ENCODE data around the gene ZG16B. TPM values are rescaled to one million over a fixed set of nuclear protein-coding genes. Genes with fewer than 3 reads are reported as not detected.

ZG16B gene
- total and polyA plus RNA-seq, 2 donors = 2.4 to 5.1 TPM

DNA sequence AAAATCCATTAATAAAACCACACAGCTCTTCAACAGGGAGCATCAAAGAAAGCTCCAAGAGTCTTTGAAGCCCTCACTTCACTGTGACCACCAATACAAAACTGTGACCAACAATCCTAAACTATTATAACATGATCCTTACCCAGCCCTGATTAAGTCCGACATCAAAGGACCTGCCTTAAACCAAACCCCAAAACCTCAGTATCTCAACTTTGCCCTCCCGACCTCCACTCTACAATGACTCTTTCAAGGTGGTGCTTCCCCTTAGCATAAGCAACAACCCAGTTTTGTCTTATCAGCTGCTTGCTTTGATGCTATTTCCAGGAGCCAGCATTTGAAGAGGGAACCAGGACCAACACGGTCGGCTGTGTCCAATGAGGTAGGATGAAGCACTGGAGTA, 36.3 kb downstream of the ZG16B start:
- Histone ChIP-seq H3K27ac (ENCODE audit: low read depth) (no peak overlapping the region), H3K4me3 (ENCODE audit: low read depth, low read length) (no peak overlapping the region), H3K36me3 (ENCODE audit: insufficient read depth) (no peaks in the 10 kb centered on the region), H3K4me1 (ENCODE audit: insufficient read depth) (no peaks in the 10 kb centered on the region)
- no peak for DNase-seq (ENCODE audit: extremely low spot score)
- 76% methylated on average over 4 of the region's 4 CpGs for WGBS

GRCh38 chr16:2867661-2867986, 37.5 kb downstream of the ZG16B start:
- Histone ChIP-seq H3K36me3 (ENCODE audit: insufficient read depth) (no peaks in the 10 kb centered on the region), H3K27ac (ENCODE audit: low read depth) (peak overlapping the region; percentile 88), H3K4me3 (ENCODE audit: low read depth, low read length) (peak overlapping the region; percentile 39), H3K4me1 (ENCODE audit: insufficient read depth) (no peaks in the 10 kb centered on the region)
- WGBS = 53% methylated on average over 8 of the region's 8 CpGs
- DNase-seq (ENCODE audit: extremely low spot score) = no peak

GRCh38 chr16:2867987-2868789, 38.1 kb downstream of the ZG16B start:
- under 1% methylated on average over 45 of the region's 45 CpGs for WGBS
- peak; percentile 80 for DNase-seq (ENCODE audit: extremely low spot score)
- Histone ChIP-seq H3K4me1 (ENCODE audit: insufficient read depth) (no peaks in the 10 kb centered on the region), H3K36me3 (ENCODE audit: insufficient read depth) (no peaks in the 10 kb centered on the region), H3K27ac (ENCODE audit: low read depth) (peak overlapping the region; percentile 88), H3K4me3 (ENCODE audit: low read depth, low read length) (peak overlapping the region; percentile 39)

DNA sequence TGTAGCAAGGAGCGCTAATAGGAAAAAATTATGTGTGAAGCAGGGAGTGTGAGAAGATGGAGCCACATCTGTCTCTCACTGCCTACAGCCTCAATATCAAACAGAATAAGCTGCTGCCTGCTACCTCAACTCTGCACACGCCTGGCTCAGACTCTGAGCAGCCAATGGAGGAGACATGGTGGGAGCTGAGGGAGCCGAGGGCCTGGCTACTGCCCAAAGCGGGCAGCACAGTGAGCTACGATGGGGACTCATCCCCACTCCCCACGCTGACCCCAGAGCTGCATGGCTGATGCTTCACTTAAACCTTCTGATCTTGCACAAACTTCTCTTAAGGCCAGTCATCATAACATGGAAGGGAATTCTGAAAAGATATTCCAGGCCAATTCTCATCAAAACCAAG, 41.8 kb downstream of the ZG16B start:
- H3K36me3 ChIP-seq (ENCODE audit: insufficient read depth) = no peaks in the 10 kb centered on the region
- no peak for DNase-seq (ENCODE audit: extremely low spot score)
- H3K4me3 ChIP-seq (ENCODE audit: low read depth, low read length) = no peak overlapping the region
- no peak overlapping the region for H3K27ac ChIP-seq (ENCODE audit: low read depth)
- 74% methylated on average over 6 of the region's 6 CpGs for WGBS
- H3K4me1 ChIP-seq (ENCODE audit: insufficient read depth) = no peaks in the 10 kb centered on the region

DNA sequence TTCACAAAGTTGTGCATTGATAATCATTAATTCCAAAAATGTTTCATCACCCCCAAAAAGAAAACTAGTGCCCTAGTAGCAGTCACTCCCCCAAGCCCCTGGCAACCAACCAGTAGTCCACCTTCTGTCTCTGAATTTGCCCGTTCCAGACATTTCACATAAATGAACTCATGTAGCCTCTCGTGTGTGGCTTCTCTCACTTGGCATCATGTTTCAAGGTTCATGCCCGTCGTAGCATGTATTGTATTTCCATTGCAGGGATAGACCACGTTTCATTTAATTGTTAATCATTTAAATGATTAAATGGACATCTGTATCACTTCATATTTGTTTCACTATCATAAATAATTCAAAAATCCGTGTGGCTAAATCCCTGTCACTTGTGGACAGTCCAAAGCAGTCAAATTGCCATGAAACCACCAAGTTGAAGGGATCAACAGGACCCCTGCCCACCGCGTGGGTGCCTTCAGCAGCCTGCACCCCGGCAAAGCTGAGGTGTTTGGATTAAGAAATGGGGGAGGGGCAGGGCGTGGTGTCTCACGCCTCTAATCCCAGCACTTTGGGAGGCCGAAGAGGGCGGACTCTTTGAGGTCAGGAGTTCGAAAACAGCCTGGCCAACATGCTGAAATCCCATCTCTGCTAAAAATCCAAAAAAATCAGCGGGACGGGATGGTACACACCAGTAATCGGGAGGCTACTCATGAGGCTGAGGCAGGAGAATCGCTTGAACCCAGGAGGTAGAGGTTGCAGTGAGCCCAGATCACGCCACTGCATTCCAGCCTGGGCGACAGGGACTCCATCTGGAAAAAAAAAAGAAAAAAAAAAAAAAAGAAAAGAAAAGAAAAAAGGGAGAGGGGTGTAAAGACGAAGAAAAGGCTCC, 44.2 kb downstream of the ZG16B start:
- no peaks in the 10 kb centered on the region for H3K36me3 ChIP-seq (ENCODE audit: insufficient read depth)
- WGBS = 51% methylated on average over 21 of the region's 21 CpGs
- no peak overlapping the region for H3K4me3 ChIP-seq (ENCODE audit: low read depth, low read length)
- no peak overlapping the region for H3K27ac ChIP-seq (ENCODE audit: low read depth)
- H3K4me1 ChIP-seq (ENCODE audit: insufficient read depth) = no peaks in the 10 kb centered on the region
- no peak for DNase-seq (ENCODE audit: extremely low spot score)

- no peak for DNase-seq (ENCODE audit: extremely low spot score)
- whole genome bisulfite sequencing = 11% methylated on average over 25 of the region's 25 CpGs
- no peak overlapping the region for H3K27ac ChIP-seq (ENCODE audit: low read depth)
Observed at GRCh38 chr16:2874912-2875362, 44.8 kb downstream of the ZG16B start.

DNA sequence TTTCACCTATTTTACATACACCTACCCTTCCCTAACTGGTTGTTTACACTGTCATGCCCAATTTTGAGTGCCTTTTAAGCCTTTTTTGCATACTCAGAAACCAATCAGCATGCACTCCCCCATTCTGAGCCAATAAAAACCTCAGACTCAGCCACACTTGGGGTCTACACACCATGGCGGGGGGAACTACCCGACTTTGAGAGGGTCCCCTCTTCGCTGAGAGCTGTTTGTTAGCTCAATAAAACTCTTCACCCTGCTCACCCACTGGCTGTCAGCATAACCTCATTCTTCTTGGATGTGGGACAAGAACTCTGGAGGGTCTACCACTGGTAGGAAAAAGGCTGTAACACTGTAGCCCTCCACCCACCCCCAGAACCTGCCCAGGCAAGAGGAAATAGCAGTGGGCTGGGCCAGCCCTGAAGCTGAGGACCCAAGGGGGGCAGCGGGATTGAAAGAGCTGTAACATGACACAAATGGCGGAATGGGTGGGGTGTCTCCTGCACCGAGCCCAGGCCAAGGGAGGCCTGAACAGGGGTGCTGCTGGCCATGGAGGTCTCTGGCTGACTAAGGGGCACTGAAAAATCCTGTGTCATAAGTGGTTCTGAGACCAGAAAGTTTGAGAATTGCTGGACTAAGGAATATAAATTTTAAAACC, 49.9 kb downstream of the ZG16B start:
- no peak for DNase-seq (ENCODE audit: extremely low spot score)
- 83% methylated on average over 6 of the region's 6 CpGs for WGBS
- H3K4me1 ChIP-seq (ENCODE audit: insufficient read depth) = no peaks in the 10 kb centered on the region
- H3K27ac ChIP-seq (ENCODE audit: low read depth) = no peak overlapping the region
- H3K4me3 ChIP-seq (ENCODE audit: low read depth, low read length) = no peak overlapping the region
- no peaks in the 10 kb centered on the region for H3K36me3 ChIP-seq (ENCODE audit: insufficient read depth)

More at GRCh38 chr16:2874912-2875362, 44.8 kb downstream of the ZG16B start:
- Histone ChIP-seq H3K4me3 (ENCODE audit: low read depth, low read length) (no peak overlapping the region), H3K4me1 (ENCODE audit: insufficient read depth) (no peaks in the 10 kb centered on the region), H3K36me3 (ENCODE audit: insufficient read depth) (no peaks in the 10 kb centered on the region)

Small RNA genes within 50 kb of the gene (small RNA-seq; reads per million reads assigned to genes)
- not detected for gene SNORA3C

Other genes with a start within 250 kb of the ZG16B start
- gene KCTD5, start 147.8 kb upstream of the ZG16B start, total RNA-seq = 13.7 TPM
- 18.4 TPM for gene KCTD5, start 147.8 kb upstream of the ZG16B start, polyA plus RNA-seq
- gene PRSS27, start 110.1 kb upstream of the ZG16B start, total RNA-seq = 0.85 TPM
- 2.5 TPM for gene PRSS27, start 110.1 kb upstream of the ZG16B start, polyA plus RNA-seq
- gene SRRM2, start 77.7 kb upstream of the ZG16B start, total RNA-seq = 115 TPM
- gene SRRM2, start 77.7 kb upstream of the ZG16B start, polyA plus RNA-seq = 481 TPM
- gene ELOB, start 53.0 kb upstream of the ZG16B start, total RNA-seq = 62.9 TPM
- gene ELOB, start 53.0 kb upstream of the ZG16B start, polyA plus RNA-seq = 399 TPM
- not detected for gene PRSS33, start 42.7 kb upstream of the ZG16B start, total RNA-seq
- not detected for gene PRSS33, start 42.7 kb upstream of the ZG16B start, polyA plus RNA-seq
- gene PRSS41, start 31.8 kb upstream of the ZG16B start, total RNA-seq = not detected
- gene PRSS41, start 31.8 kb upstream of the ZG16B start, polyA plus RNA-seq = not detected
- not detected for gene PRSS21, start 13.1 kb upstream of the ZG16B start, total RNA-seq
- gene PRSS21, start 13.1 kb upstream of the ZG16B start, polyA plus RNA-seq = 0.11 TPM
- 3.0 TPM for gene PRSS22, start 27.9 kb downstream of the ZG16B start, total RNA-seq
- gene PRSS22, start 27.9 kb downstream of the ZG16B start, polyA plus RNA-seq = 5.6 TPM
- 15.6 TPM for gene FLYWCH2, start 52.9 kb downstream of the ZG16B start, total RNA-seq
- 49.9 TPM for gene FLYWCH2, start 52.9 kb downstream of the ZG16B start, polyA plus RNA-seq
- 11.4 TPM for gene FLYWCH1, start 81.6 kb downstream of the ZG16B start, total RNA-seq
- gene FLYWCH1, start 81.6 kb downstream of the ZG16B start, polyA plus RNA-seq = 38.0 TPM
- 0.11 TPM for gene KREMEN2, start 134.0 kb downstream of the ZG16B start, total RNA-seq
- gene KREMEN2, start 134.0 kb downstream of the ZG16B start, polyA plus RNA-seq = not detected
- 4.5 TPM for gene PAQR4, start 139.0 kb downstream of the ZG16B start, total RNA-seq
- gene PAQR4, start 139.0 kb downstream of the ZG16B start, polyA plus RNA-seq = 5.1 TPM
- 2.5 TPM for gene PKMYT1, start 150.1 kb downstream of the ZG16B start, total RNA-seq
- 1.1 TPM for gene PKMYT1, start 150.1 kb downstream of the ZG16B start, polyA plus RNA-seq
- gene CLDN9, start 182.6 kb downstream of the ZG16B start, total RNA-seq = not detected
- gene CLDN9, start 182.6 kb downstream of the ZG16B start, polyA plus RNA-seq = 0.04 TPM
- not detected for gene CLDN6, start 187.9 kb downstream of the ZG16B start, total RNA-seq
- not detected for gene CLDN6, start 187.9 kb downstream of the ZG16B start, polyA plus RNA-seq
- 20.1 TPM for gene TNFRSF12A, start 190.1 kb downstream of the ZG16B start, total RNA-seq
- 16.2 TPM for gene TNFRSF12A, start 190.1 kb downstream of the ZG16B start, polyA plus RNA-seq
- gene HCFC1R1, start 193.6 kb downstream of the ZG16B start, total RNA-seq = 29.1 TPM
- 91.8 TPM for gene HCFC1R1, start 193.6 kb downstream of the ZG16B start, polyA plus RNA-seq
- 9.8 TPM for gene THOC6, start 193.7 kb downstream of the ZG16B start, total RNA-seq
- 22.8 TPM for gene THOC6, start 193.7 kb downstream of the ZG16B start, polyA plus RNA-seq
- 7.2 TPM for gene BICDL2, start 206.6 kb downstream of the ZG16B start, total RNA-seq
- gene BICDL2, start 206.6 kb downstream of the ZG16B start, polyA plus RNA-seq = 8.3 TPM
- gene MMP25, start 216.3 kb downstream of the ZG16B start, total RNA-seq = 0.32 TPM
- gene MMP25, start 216.3 kb downstream of the ZG16B start, polyA plus RNA-seq = 0.82 TPM
- 18.1 TPM for gene IL32, start 235.3 kb downstream of the ZG16B start, total RNA-seq
- 28.0 TPM for gene IL32, start 235.3 kb downstream of the ZG16B start, polyA plus RNA-seq

Data from urinary bladder (tissue), 4 donors.